Choroid plexus epithelial cell (primary cell): ENCODE data around the gene SFXN2.
"Not testable (repeated sequence)": the region's sequence is repeated elsewhere in the genome, so short reads cannot be mapped to it uniquely, and the experiment has no call there.

Source experiments
- DNase-seq: peaks from one replicate; pipeline ENCODE4 v3.0.0-alpha.2; 2010; ENCODE audit warnings: low read depth
- H3K4me3 ChIP-seq: 2 replicates; pipeline ENCODE4 v1.5.1; 2011; ENCODE audit warnings: low read depth, mild to moderate bottlenecking, control low read depth, low read length, moderate library complexity
- TF ChIP-seq, protein P1 (sequence below): conservative IDR thresholded peaks from 2 replicates; pipeline ENCODE4 v1.5.1; 2011; ENCODE audit warnings: low read depth, mild to moderate bottlenecking, control low read depth, inconsistent platforms, low read length, moderate library complexity

SFXN2 gene

GRCh38 chr10:102753718-102754117, 39.3 kb downstream of the SFXN2 start:
- no peak for DNase-seq
- no peak overlapping the region for H3K4me3 ChIP-seq
- TF ChIP-seq, protein P1, sequence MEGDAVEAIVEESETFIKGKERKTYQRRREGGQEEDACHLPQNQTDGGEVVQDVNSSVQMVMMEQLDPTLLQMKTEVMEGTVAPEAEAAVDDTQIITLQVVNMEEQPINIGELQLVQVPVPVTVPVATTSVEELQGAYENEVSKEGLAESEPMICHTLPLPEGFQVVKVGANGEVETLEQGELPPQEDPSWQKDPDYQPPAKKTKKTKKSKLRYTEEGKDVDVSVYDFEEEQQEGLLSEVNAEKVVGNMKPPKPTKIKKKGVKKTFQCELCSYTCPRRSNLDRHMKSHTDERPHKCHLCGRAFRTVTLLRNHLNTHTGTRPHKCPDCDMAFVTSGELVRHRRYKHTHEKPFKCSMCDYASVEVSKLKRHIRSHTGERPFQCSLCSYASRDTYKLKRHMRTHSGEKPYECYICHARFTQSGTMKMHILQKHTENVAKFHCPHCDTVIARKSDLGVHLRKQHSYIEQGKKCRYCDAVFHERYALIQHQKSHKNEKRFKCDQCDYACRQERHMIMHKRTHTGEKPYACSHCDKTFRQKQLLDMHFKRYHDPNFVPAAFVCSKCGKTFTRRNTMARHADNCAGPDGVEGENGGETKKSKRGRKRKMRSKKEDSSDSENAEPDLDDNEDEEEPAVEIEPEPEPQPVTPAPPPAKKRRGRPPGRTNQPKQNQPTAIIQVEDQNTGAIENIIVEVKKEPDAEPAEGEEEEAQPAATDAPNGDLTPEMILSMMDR = no peak

- TF ChIP-seq, protein P1 = no peak
- H3K4me3 ChIP-seq = no peak overlapping the region
- no peak for DNase-seq
These were observed 42.9 kb downstream of the SFXN2 start for GRCh38 chr10:102757323-102757722.

GRCh38 chr10:102758240-102758932, 44.0 kb downstream of the SFXN2 start:
- no peak for DNase-seq
- TF ChIP-seq, protein P1 = no peak
- no peak overlapping the region for H3K4me3 ChIP-seq

GRCh38 chr10:102758933-102759262, 44.5 kb downstream of the SFXN2 start:
- not testable (repeated sequence) for DNase-seq, H3K4me3 ChIP-seq

DNA sequence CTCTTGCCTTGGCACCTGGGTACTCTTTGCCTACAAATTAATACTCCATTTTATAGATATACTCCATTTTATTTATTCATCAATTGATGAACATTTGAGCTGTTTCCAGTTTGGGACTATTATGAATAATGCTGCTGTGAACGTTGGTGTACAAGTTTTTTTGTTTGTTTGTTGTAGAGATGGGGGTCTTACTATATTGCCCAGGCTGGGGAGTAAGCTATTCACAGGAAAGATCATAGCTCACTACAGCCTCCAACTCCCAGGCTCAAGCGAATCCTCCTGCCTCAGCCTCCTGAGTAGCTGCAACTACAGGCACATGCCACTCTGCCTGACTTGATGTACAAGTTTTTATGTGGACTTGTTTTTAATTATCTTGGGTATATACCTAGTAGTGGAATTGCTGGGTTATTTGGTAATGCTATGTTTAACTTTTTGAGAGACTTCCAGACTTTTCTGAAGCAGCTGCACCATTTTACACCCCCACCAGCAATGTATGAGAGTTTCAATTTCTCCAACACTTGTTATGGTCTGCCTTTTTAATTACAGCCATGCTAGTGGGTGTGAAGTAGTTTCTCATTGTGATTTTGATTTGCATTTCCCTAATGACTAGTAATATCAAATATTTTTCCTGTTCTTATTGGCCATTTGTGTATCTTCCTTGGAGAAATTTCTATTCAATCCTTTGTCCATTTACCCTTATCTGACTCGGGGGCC, 45.2 kb downstream of the SFXN2 start:
- H3K4me3 ChIP-seq = no peak overlapping the region
- TF ChIP-seq, protein P1 = no peak
- no peak for DNase-seq

DNA sequence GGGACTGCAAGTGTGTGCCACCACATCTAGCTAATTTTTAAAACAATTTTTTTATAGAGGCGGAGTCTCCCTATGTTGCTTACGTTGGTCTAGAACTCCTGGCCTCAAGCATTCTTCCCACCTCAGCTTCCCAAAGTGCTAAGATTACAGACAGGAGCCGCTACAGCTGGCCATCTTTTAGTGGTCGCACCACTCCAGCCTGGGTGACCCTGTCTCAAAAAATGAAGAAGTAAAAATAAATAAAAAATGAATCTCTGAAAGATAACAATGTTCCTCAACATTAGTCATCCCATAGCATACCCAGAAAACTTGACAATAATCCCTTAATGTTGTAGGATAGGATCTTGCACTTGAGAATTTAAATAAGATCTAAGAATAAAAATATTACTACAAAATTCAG, 47.5 kb downstream of the SFXN2 start:
- no peak overlapping the region for H3K4me3 ChIP-seq
- TF ChIP-seq, protein P1 = no peak
- no peak for DNase-seq

GRCh38 chr10:102762401-102763015, 48.1 kb downstream of the SFXN2 start:
- DNase-seq = no peak
- H3K4me3 ChIP-seq = no peak overlapping the region
- TF ChIP-seq, protein P1 = no peak
